Mesothelial cell of epicardium (in vitro differentiated cells): ENCODE results near the gene OR4L1. TPM values are rescaled to one million over a fixed set of nuclear protein-coding genes. Genes with fewer than 3 reads are reported as not detected.

Experiments
- DNase-seq, 2 experiments: peaks; one replicate each; pipeline ENCODE4 v3.0.0; 2021; ENCODE audit warnings: low spot score in 2 of 2; ENCODE audit not compliant: unreplicated experiment in 2 of 2
- H3K27ac Mint-ChIP-seq: 2 replicates; pipeline ENCODE4 v1.8.0; 2021; ENCODE audit warnings: mixed read lengths
- H3K27me3 Mint-ChIP-seq: 2 replicates; pipeline ENCODE4 v1.8.0; 2021; ENCODE audit warnings: low read depth, mixed read lengths
- H3K36me3 Mint-ChIP-seq: 2 replicates; pipeline ENCODE4 v1.8.0; 2021; ENCODE audit warnings: mixed read lengths
- H3K4me1 Mint-ChIP-seq: 2 replicates; pipeline ENCODE4 v1.8.0; 2021; ENCODE audit warnings: mixed read lengths
- H3K4me3 Mint-ChIP-seq: 2 replicates; pipeline ENCODE4 v1.8.0; 2021; ENCODE audit warnings: mild to moderate bottlenecking, moderate library complexity, mixed read lengths
- H3K9me3 Mint-ChIP-seq: 2 replicates; pipeline ENCODE4 v1.8.0; 2021; ENCODE audit warnings: mixed read lengths
- CTCF ChIP-seq: fragments of 200-600 bp; sonication (generic); IDR thresholded peaks from one replicate; pipeline ENCODE4 v1.5.0; 2021; ENCODE audit warnings: antibody characterized with exemption; ENCODE audit not compliant: unreplicated experiment
- total RNA-seq: library from RNA; stranded (reverse); gene quantifications from 3 replicates; pipeline ENCODE4 v1.2.1, GENCODE V29; 2021

Gene OR4L1
- not detected in 3 replicates for total RNA-seq

- Mint-ChIP-seq H3K4me1 (no peaks in the 10 kb centered on the region), H3K27ac (no peak within 1 kb of the TSS), H3K36me3 (no peaks in the 10 kb centered on the region), H3K9me3 (peaks cover 76% of the 10 kb centered on the region), H3K4me3 (no peak within 1 kb of the TSS), H3K27me3 (no peaks in the 10 kb centered on the region)
- no peak for TF ChIP-seq CTCF
- DNase-seq: no peak
These were observed at the start of gene OR4L1 for GRCh38 chr14:20059745-20060144. Gene OR4L1, plus strand, starts transcription at chr14:20060045. Its CDS starts 0 bp downstream, at chr14:20060045.

- Mint-ChIP-seq H3K36me3 (no peaks in the 10 kb centered on the region), H3K27ac (no peak within 1 kb of the TSS), H3K27me3 (no peaks in the 10 kb centered on the region), H3K9me3 (peaks cover 74% of the 10 kb centered on the region), H3K4me3 (no peak within 1 kb of the TSS), H3K4me1 (no peaks in the 10 kb centered on the region)
- no peak for DNase-seq
- no peak for TF ChIP-seq CTCF
These were observed 40.5 kb upstream of the OR4L1 start, which contains the start of gene OR4K14 for GRCh38 chr14:20019257-20019865. Gene OR4K14, minus strand, starts transcription at chr14:20019307. Its CDS starts 4,114 bp downstream, at chr14:20015193.

GRCh38 chr14:20031058-20031457 is 28.8 kb upstream of the OR4L1 start:
- DNase-seq: no peak
- Mint-ChIP-seq H3K27ac (no peak overlapping the region), H3K4me3 (no peak overlapping the region), H3K9me3 (peaks cover 75% of the 10 kb centered on the region), H3K36me3 (no peaks in the 10 kb centered on the region), H3K4me1 (no peaks in the 10 kb centered on the region), H3K27me3 (no peaks in the 10 kb centered on the region)
- no peak for TF ChIP-seq CTCF

- Mint-ChIP-seq H3K4me1 (no peaks in the 10 kb centered on the region), H3K4me3 (no peak overlapping the region), H3K27ac (no peak overlapping the region), H3K9me3 (peaks cover 51% of the 10 kb centered on the region), H3K36me3 (no peaks in the 10 kb centered on the region), H3K27me3 (no peaks in the 10 kb centered on the region)
- no peak for DNase-seq
- TF ChIP-seq CTCF: no peak
These were observed 24.4 kb upstream of the OR4L1 start for GRCh38 chr14:20035449-20035848.

- DNase-seq: no peak
- Mint-ChIP-seq H3K4me1 (no peaks in the 10 kb centered on the region), H3K27ac (no peak within 1 kb of the TSS), H3K36me3 (no peaks in the 10 kb centered on the region), H3K9me3 (peaks cover 52% of the 10 kb centered on the region), H3K4me3 (no peak within 1 kb of the TSS), H3K27me3 (no peaks in the 10 kb centered on the region)
- TF ChIP-seq CTCF: no peak
These were observed 23.9 kb upstream of the OR4L1 start, which contains the start of gene OR4K13 for GRCh38 chr14:20035938-20036337. Gene OR4K13, minus strand, starts transcription at chr14:20036038. Its CDS starts 1,280 bp downstream, at chr14:20034758.
